ENCODE data around the gene C1S.

The C1S gene

GRCh38 chr12:7068994-7069346, 8.5 kb downstream of the C1S start:
- Histone ChIP-seq H3K4me1 (ENCODE audit: insufficient read depth, low read length, poor library complexity, severe bottlenecking) (peaks cover 5% of the 10 kb centered on the region), H3K4me2 (ENCODE audit: low read depth, low read length, poor library complexity, severe bottlenecking) (no peak overlapping the region), H3K79me2 (ENCODE audit: insufficient read depth, low read length) (no peaks in the 10 kb centered on the region), H3K9me3 (ENCODE audit: insufficient read depth, low read depth, low read length) (no peaks in the 10 kb centered on the region), H3K9me2 (replicated peaks; ENCODE audit: low read depth, low read length) (no peaks in the 10 kb centered on the region), H3K9ac (ENCODE audit: low read depth, low read length, poor library complexity, severe bottlenecking) (no peak overlapping the region), H2AFZ (ENCODE audit: low read length) (no peak overlapping the region), H3K36me3 (ENCODE audit: insufficient read depth, low read length) (no peaks in the 10 kb centered on the region), H3K27me3 (ENCODE audit: insufficient read depth, low read length, poor library complexity, severe bottlenecking) (no peaks in the 10 kb centered on the region), H3K4me3 (ENCODE audit: low read length, poor library complexity, severe bottlenecking) (no peak overlapping the region), H4K20me1 (ENCODE audit: insufficient read depth, low read length, poor library complexity, severe bottlenecking) (no peaks in the 10 kb centered on the region), H3F3A (ENCODE audit: low read depth) (no peaks in the 10 kb centered on the region)
- no peak for TF ChIP-seq EZH2phosphoT487 (IDR thresholded peaks at IDR 0.05; ENCODE audit: borderline replicate concordance)
- TF ChIP-seq, protein P1, sequence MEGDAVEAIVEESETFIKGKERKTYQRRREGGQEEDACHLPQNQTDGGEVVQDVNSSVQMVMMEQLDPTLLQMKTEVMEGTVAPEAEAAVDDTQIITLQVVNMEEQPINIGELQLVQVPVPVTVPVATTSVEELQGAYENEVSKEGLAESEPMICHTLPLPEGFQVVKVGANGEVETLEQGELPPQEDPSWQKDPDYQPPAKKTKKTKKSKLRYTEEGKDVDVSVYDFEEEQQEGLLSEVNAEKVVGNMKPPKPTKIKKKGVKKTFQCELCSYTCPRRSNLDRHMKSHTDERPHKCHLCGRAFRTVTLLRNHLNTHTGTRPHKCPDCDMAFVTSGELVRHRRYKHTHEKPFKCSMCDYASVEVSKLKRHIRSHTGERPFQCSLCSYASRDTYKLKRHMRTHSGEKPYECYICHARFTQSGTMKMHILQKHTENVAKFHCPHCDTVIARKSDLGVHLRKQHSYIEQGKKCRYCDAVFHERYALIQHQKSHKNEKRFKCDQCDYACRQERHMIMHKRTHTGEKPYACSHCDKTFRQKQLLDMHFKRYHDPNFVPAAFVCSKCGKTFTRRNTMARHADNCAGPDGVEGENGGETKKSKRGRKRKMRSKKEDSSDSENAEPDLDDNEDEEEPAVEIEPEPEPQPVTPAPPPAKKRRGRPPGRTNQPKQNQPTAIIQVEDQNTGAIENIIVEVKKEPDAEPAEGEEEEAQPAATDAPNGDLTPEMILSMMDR (conservative IDR thresholded peaks at IDR 0.05; ENCODE audit: low read length) = no peak

GRCh38 chr12:7069386-7069785, 8.9 kb downstream of the C1S start:
- Histone ChIP-seq H4K20me1 (ENCODE audit: insufficient read depth, low read length, poor library complexity, severe bottlenecking) (no peaks in the 10 kb centered on the region), H3K9ac (ENCODE audit: low read depth, low read length, poor library complexity, severe bottlenecking) (no peak overlapping the region), H3F3A (ENCODE audit: low read depth) (no peaks in the 10 kb centered on the region), H2AFZ (ENCODE audit: low read length) (no peak overlapping the region), H3K4me2 (ENCODE audit: low read depth, low read length, poor library complexity, severe bottlenecking) (no peak overlapping the region), H3K9me2 (replicated peaks; ENCODE audit: low read depth, low read length) (no peaks in the 10 kb centered on the region), H3K36me3 (ENCODE audit: insufficient read depth, low read length) (no peaks in the 10 kb centered on the region), H3K4me1 (ENCODE audit: insufficient read depth, low read length, poor library complexity, severe bottlenecking) (peaks cover 8% of the 10 kb centered on the region), H3K4me3 (ENCODE audit: low read length, poor library complexity, severe bottlenecking) (no peak overlapping the region), H3K79me2 (ENCODE audit: insufficient read depth, low read length) (no peaks in the 10 kb centered on the region), H3K27me3 (ENCODE audit: insufficient read depth, low read length, poor library complexity, severe bottlenecking) (no peaks in the 10 kb centered on the region), H3K9me3 (ENCODE audit: insufficient read depth, low read depth, low read length) (no peaks in the 10 kb centered on the region)
- TF ChIP-seq EZH2phosphoT487 (IDR thresholded peaks at IDR 0.05; ENCODE audit: borderline replicate concordance) = no peak

DNA sequence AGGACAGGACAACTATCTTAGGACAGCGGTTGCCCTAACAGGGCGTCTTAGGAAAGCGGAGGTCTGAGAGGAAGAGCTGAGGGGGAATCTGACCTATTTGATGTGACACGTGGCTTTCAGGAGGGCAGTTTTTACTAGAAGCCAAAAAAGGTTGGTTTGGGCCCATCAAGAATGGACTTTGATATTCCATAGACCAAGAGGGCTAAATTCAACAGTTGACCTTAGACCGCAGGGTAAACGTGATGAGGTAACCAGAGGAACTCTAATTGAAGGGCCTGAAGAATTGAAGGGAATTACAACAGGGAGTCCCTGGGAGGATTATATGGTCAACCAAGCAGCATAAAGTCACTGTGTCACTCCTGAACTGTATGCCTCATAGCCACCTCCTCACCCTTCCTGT, 11.5 kb downstream of the C1S start:
- TF ChIP-seq, protein P1 (conservative IDR thresholded peaks at IDR 0.05; ENCODE audit: low read length) = no peak
- no peak for TF ChIP-seq EZH2phosphoT487 (IDR thresholded peaks at IDR 0.05; ENCODE audit: borderline replicate concordance)
- no peak overlapping the region for H3K4me2 ChIP-seq (ENCODE audit: low read depth, low read length, poor library complexity, severe bottlenecking)
- no peak overlapping the region for H3K4me3 ChIP-seq (ENCODE audit: low read length, poor library complexity, severe bottlenecking)
- peaks cover 8% of the 10 kb centered on the region for H3K4me1 ChIP-seq (ENCODE audit: insufficient read depth, low read length, poor library complexity, severe bottlenecking)
- H3K9me2 ChIP-seq (replicated peaks; ENCODE audit: low read depth, low read length) = no peaks in the 10 kb centered on the region
- no peaks in the 10 kb centered on the region for H4K20me1 ChIP-seq (ENCODE audit: insufficient read depth, low read length, poor library complexity, severe bottlenecking)
- no peak overlapping the region for H3K9ac ChIP-seq (ENCODE audit: low read depth, low read length, poor library complexity, severe bottlenecking)
- no peaks in the 10 kb centered on the region for H3F3A ChIP-seq (ENCODE audit: low read depth)
- no peak overlapping the region for H2AFZ ChIP-seq (ENCODE audit: low read length)
- no peaks in the 10 kb centered on the region for H3K9me3 ChIP-seq (ENCODE audit: insufficient read depth, low read depth, low read length)
- H3K79me2 ChIP-seq (ENCODE audit: insufficient read depth, low read length) = no peaks in the 10 kb centered on the region
- no peaks in the 10 kb centered on the region for H3K27me3 ChIP-seq (ENCODE audit: insufficient read depth, low read length, poor library complexity, severe bottlenecking)
- no peaks in the 10 kb centered on the region for H3K36me3 ChIP-seq (ENCODE audit: insufficient read depth, low read length)

DNA sequence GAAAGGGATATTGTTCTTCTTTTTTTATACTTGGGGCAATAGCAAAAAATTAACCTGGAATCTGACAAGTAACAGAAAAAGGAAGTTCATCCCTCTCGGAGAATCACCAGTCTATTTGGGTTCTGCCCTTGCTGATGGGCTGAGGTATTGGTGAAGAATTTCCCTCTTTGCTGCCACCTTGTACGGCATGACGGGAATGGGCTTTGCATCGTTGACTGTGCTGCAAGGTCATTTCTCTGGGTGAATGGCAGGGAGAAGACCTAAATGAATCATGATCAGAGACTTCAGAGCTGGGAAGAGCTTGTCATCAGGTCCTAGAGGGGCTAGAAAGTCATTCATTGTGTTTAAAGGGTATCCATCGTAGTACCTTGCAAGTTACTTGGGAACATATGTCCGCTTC, 12.0 kb downstream of the C1S start:
- Histone ChIP-seq H3K79me2 (ENCODE audit: insufficient read depth, low read length) (no peaks in the 10 kb centered on the region), H3K9ac (ENCODE audit: low read depth, low read length, poor library complexity, severe bottlenecking) (no peak overlapping the region), H3K9me2 (replicated peaks; ENCODE audit: low read depth, low read length) (no peaks in the 10 kb centered on the region), H3K27me3 (ENCODE audit: insufficient read depth, low read length, poor library complexity, severe bottlenecking) (no peaks in the 10 kb centered on the region), H3K4me1 (ENCODE audit: insufficient read depth, low read length, poor library complexity, severe bottlenecking) (peaks cover 8% of the 10 kb centered on the region), H4K20me1 (ENCODE audit: insufficient read depth, low read length, poor library complexity, severe bottlenecking) (no peaks in the 10 kb centered on the region), H3K4me2 (ENCODE audit: low read depth, low read length, poor library complexity, severe bottlenecking) (no peak overlapping the region), H3F3A (ENCODE audit: low read depth) (no peaks in the 10 kb centered on the region), H3K9me3 (ENCODE audit: insufficient read depth, low read depth, low read length) (no peaks in the 10 kb centered on the region), H3K36me3 (ENCODE audit: insufficient read depth, low read length) (no peaks in the 10 kb centered on the region), H3K4me3 (ENCODE audit: low read length, poor library complexity, severe bottlenecking) (no peak overlapping the region), H2AFZ (ENCODE audit: low read length) (no peak overlapping the region)
- no peak for TF ChIP-seq EZH2phosphoT487 (IDR thresholded peaks at IDR 0.05; ENCODE audit: borderline replicate concordance)
- TF ChIP-seq, protein P1 (conservative IDR thresholded peaks at IDR 0.05; ENCODE audit: low read length) = no peak

Data from Loucy (cell line).